HG03060 (cell line): ENCODE measurements around the gene SPINT2.
"Not testable (repeated sequence)": the region's sequence is repeated elsewhere in the genome, so short reads cannot be mapped to it uniquely, and the experiment has no call there.

Experiments
- ATAC-seq: cut with Tn5 transposase; IDR thresholded peaks from one replicate; pipeline ENCODE4 v1.9.1; 2021; ENCODE audit warnings: low read depth, moderate number of reproducible peaks; ENCODE audit not compliant: unreplicated experiment

Gene SPINT2, protein sequence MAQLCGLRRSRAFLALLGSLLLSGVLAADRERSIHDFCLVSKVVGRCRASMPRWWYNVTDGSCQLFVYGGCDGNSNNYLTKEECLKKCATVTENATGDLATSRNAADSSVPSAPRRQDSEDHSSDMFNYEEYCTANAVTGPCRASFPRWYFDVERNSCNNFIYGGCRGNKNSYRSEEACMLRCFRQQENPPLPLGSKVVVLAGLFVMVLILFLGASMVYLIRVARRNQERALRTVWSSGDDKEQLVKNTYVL

GRCh38 chr19:38264486-38265212 lies at the start of gene SPINT2:
TSS of gene SPINT2 (plus strand) at chr19:38264573. CDS start at chr19:38264893, 320 bp downstream.
- no peak for ATAC-seq

DNA sequence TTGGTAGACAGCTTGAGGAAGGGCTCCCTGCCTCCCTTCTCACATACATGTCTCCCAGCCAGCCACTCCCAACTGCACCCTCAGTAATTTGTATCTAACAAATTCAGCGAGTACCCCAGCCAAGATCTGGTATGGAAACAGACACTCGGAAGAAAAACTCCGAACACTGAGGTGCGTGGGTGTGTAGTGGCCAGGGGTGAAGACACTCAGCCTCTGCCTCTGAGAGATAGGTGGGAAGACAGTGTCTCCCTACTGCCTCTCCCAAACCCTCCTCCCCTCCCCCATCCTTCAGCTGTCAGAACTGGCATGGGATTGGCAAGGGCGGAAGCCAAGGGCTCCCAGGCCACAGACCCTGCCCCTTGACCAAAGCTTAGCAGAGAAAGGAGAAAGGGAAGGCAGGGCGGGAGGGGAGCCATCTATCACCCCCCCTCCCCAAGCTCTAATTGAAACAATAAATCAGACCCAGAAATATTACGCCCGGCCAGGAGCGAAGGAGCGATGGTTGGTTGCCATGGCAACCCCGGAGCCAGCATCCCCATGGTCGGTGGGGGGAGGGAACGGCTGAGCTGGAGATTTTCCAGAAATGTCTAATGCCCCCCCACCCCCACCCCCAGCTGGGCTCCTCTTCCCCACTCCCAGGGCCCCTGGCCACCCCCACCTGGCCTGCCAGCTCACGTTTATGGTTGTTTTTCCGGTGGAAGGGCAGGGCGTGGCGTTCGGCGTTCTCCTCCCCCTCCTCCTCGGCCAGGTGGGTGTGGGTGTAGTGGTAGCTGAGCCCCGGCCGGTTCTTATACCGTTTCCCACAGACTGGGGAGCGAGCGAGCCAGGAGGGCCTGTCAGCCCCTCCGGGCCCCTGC lies 47.4 kb upstream of the SPINT2 start:
- no peak for ATAC-seq

GRCh38 chr19:38218204-38218603 lies 46.2 kb upstream of the SPINT2 start:
- no peak for ATAC-seq

GRCh38 chr19:38219221-38219620 lies 45.2 kb upstream of the SPINT2 start:
- ATAC-seq = no peak

- ATAC-seq = no peak
Observed at GRCh38 chr19:38221421-38221820, 43.0 kb upstream of the SPINT2 start.

- ATAC-seq = no peak
Observed at GRCh38 chr19:38221919-38222830, 42.2 kb upstream of the SPINT2 start.

- ATAC-seq = no peak
Observed at GRCh38 chr19:38223119-38223523, 41.3 kb upstream of the SPINT2 start.

DNA sequence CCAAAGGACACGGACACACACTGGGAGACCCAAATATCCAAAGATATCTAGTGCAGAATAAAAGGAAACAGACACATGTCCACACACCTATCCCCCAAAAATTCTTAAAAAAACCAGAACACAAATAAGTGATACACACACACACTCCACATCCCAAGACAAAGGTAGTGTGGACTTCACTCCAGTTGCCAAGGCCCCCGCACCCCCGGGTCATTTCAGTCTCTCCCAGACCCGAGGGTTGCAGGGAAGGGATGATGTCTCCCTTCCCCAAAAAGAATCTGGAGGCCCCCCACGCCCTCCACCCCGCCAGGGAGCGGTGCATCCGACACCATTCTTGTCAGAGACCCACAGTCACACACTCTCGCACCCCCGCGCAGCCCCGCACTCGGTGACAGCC lies 40.8 kb upstream of the SPINT2 start:
- no peak for ATAC-seq

- no peak for ATAC-seq
Observed at GRCh38 chr19:38224014-38224862, 40.1 kb upstream of the SPINT2 start, which contains the start of gene DPF1. TSS of gene DPF1 (minus strand) at chr19:38224222. CDS start at chr19:38224142, 80 bp downstream.

- ATAC-seq = not testable (repeated sequence)
Observed at GRCh38 chr19:38224863-38225218, 39.5 kb upstream of the SPINT2 start.

- ATAC-seq = no peak
Observed at GRCh38 chr19:38227287-38228004, 36.9 kb upstream of the SPINT2 start.

- no peak for ATAC-seq
Observed at GRCh38 chr19:38228005-38228377, 36.4 kb upstream of the SPINT2 start.

- no peak for ATAC-seq
Observed at GRCh38 chr19:38228491-38229439, 35.6 kb upstream of the SPINT2 start.

DNA sequence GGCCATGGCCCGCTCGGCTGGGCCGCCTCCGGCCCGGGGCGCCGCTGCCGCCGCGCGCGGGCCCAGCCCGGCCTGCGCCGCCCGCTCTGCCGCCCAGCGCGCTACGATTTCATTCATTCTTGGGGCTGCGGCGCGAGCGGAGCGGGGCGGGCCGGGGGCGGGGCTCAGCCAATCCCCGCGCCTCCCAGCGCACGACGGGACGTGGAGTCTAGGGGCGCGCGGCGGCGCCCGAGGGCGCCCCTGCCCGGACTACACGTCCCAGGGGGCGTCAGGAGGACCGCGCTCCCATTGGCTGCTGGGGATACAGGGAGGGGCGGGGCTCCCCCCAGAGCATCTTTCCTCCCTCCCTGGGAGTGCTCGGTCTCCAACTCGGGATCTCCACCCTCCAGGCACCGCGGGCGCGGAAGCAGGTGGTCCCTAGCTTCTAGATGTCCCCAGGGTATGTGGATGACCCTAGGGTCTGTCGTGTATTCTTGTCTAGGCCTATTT lies 34.7 kb upstream of the SPINT2 start:
- no peak for ATAC-seq

DNA sequence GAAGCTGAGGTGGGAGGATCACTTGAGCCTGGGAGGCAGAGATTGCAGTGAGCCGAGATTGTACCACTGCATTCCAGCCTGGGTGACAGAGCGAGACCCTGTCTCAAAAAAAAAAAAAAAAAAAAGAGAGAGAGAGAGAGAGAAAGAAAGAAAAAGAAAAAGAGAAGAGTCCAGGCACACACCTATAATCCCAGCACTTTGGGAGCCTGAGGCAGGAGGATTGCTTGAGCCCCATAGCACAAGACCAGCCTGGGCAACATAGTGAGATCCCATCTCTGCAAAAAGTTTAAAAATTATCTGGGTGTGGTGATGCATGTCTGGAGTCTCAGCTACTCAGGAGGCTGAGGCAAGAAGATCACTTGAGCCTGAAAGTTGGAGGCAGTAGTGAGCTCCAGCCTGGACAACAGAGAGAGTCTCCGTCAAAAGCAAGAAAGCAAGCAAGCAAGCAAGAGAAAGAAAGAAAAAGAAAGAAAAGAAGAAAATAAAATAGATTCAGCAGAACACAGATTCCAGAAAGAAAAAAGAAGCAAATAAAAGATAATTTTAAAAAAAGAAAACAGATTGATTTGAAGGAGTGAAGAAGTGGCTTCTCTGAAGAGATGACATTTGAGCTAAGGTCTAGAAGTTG lies 33.8 kb upstream of the SPINT2 start:
- not testable (repeated sequence) for ATAC-seq

- ATAC-seq = no peak
Observed at GRCh38 chr19:38231918-38232317, 32.5 kb upstream of the SPINT2 start.

- ATAC-seq = no peak
Observed at GRCh38 chr19:38233740-38234251, 30.6 kb upstream of the SPINT2 start.
